ENCODE results near the gene GRIK1. TPM values are rescaled to one million over a fixed set of nuclear protein-coding genes. Genes with fewer than 3 reads are reported as not detected.
"Not testable (repeated sequence)": the region's sequence is repeated elsewhere in the genome, so short reads cannot be mapped to it uniquely, and the experiment has no call there.

GRIK1 gene
- total RNA-seq, 4 donors from 2014 or later, result 0.15 to 0.29 (median 0.27) TPM; not detected in 1

DNA sequence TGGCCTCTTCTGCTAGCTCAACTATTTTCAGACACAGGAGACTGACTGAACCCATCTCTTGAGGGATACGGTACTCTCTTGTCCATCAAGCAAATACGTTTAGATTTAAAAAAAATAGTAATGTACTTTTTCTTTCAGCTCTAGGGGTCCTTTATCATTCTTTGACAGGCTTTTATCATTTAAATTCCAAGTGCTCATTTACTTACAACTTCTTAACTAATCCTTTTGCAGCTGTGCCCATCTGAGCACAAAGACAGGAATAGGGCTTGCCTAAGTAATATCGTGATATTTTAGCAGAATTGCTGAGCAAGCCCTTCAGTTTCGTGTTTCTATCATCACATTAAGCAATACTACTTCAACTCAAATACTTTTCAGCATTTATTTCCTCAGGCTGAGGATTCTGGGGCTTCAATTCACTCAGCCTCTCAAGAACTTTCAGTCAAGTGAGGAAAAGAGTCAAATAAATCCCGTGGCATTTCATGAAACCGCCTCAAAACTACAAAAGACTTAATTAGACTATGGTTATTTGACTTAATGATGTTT, 323.5 kb downstream of the GRIK1 start:
- no peaks in the 10 kb centered on the region for H3K9me3 ChIP-seq
- intact Hi-C loops (cut with DNase I), result no loop called here
- H3K27me3 ChIP-seq, result no peaks in the 10 kb centered on the region
- no peaks in the 10 kb centered on the region for H3K4me1 ChIP-seq
- no peaks in the 10 kb centered on the region for H3K36me3 ChIP-seq
- no peak for DNase-seq
- 31 to 36% methylated on average over 6 of the region's 6 CpGs for WGBS, 2 donors
- H3K27ac ChIP-seq, result no peak overlapping the region
- H3K4me3 ChIP-seq (replicated peaks in 1 of 3), result no peak overlapping the region
- TF ChIP-seq, protein P1, sequence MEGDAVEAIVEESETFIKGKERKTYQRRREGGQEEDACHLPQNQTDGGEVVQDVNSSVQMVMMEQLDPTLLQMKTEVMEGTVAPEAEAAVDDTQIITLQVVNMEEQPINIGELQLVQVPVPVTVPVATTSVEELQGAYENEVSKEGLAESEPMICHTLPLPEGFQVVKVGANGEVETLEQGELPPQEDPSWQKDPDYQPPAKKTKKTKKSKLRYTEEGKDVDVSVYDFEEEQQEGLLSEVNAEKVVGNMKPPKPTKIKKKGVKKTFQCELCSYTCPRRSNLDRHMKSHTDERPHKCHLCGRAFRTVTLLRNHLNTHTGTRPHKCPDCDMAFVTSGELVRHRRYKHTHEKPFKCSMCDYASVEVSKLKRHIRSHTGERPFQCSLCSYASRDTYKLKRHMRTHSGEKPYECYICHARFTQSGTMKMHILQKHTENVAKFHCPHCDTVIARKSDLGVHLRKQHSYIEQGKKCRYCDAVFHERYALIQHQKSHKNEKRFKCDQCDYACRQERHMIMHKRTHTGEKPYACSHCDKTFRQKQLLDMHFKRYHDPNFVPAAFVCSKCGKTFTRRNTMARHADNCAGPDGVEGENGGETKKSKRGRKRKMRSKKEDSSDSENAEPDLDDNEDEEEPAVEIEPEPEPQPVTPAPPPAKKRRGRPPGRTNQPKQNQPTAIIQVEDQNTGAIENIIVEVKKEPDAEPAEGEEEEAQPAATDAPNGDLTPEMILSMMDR (IDR thresholded peaks at IDR 0.05), result no peak
- no peak for TF ChIP-seq POLR2A (IDR thresholded peaks at IDR 0.05)

DNA sequence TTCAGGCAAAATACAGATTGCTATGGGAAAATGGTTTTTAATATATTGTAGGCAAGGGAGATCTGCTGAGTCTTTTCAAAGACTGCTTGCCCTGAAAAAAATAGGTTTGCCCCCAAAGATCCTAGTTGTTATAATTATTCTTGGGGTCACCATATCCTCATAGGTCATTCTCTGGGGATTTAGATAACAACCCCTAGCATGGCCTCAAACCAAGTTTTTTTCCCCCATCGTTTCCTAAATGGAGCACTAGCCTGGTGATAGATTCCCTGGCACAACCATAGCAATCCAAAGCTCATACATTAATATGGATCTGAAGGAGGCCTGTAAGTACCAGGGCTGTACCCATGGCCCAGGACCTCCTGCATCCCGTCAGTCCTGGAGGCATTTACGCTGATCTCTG, 325.9 kb downstream of the GRIK1 start:
- TF ChIP-seq, protein P1 (IDR thresholded peaks at IDR 0.05), result no peak
- no peak for TF ChIP-seq POLR2A (IDR thresholded peaks at IDR 0.05)
- Histone ChIP-seq H3K9me3 (no peaks in the 10 kb centered on the region), H3K36me3 (no peaks in the 10 kb centered on the region), H3K4me3 (replicated peaks in 1 of 3) (no peak overlapping the region), H3K27me3 (no peaks in the 10 kb centered on the region), H3K4me1 (no peaks in the 10 kb centered on the region), H3K27ac (no peak overlapping the region)
- WGBS, 2 donors, result 78 to 83% methylated on average over 3 of the region's 3 CpGs
- intact Hi-C loops (cut with DNase I), result no loop called here
- no peak for DNase-seq

DNA sequence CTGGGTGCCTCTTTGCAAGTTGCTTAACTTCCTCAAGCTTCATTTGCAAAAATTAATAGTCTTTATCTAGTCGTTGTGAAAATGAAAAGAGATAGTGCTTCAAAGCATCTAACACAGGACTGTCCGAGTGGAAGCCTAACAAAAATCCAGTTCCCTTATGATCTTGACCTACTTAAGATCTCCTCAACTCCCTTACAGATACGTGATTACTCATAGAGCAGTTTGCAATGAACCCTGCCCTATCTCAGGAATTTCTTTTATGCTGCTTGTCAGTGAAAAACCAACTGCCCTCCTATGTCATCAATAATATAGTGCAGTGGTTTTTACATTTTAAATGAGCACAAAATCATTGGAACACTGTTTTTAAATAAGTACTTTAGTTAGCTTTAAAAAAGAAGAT, 326.8 kb downstream of the GRIK1 start:
- Histone ChIP-seq H3K27me3 (no peaks in the 10 kb centered on the region), H3K9me3 (no peaks in the 10 kb centered on the region), H3K4me1 (no peaks in the 10 kb centered on the region), H3K36me3 (no peaks in the 10 kb centered on the region), H3K4me3 (replicated peaks in 1 of 3) (no peak overlapping the region), H3K27ac (no peak overlapping the region)
- DNase-seq, result no peak
- intact Hi-C loops (cut with DNase I), result no loop called here
- TF ChIP-seq, protein P1 (IDR thresholded peaks at IDR 0.05), result no peak
- TF ChIP-seq POLR2A (IDR thresholded peaks at IDR 0.05), result no peak
- 28 to 41% methylated on average over 3 of the region's 3 CpGs for WGBS, 2 donors

DNA sequence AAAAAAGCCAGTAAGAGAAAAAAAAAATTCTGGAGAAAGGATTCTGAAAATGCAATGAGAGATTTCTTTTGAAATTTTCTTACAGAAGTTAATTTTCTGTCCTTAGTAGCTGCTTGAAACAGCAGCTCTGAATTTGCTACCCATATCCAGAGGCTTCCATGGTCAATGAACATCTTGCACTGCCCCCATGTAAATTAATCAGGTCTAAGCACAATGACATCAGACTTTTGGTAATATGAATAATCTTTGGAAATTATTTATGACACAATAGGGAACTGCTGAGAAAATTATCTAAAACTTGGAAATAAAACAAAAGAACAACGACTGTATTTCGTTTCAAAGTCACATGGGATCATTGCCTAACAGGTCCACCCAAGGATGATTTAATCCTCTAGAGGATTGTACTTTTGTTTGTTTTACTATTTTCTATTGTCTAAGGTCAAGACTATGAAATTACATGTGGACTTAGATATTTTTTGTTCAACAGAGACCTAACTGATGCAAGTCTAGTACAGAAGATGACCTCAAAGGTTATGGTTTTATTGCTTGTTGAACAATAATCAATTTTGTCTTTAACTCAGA, 328.9 kb downstream of the GRIK1 start:
- no peak for DNase-seq
- Histone ChIP-seq H3K4me1 (no peaks in the 10 kb centered on the region), H3K27ac (no peak overlapping the region), H3K9me3 (no peaks in the 10 kb centered on the region), H3K36me3 (no peaks in the 10 kb centered on the region), H3K27me3 (no peaks in the 10 kb centered on the region), H3K4me3 (replicated peaks in 1 of 3) (no peak overlapping the region)
- 45 to 87% methylated on average over 2 of the region's 2 CpGs for WGBS, 2 donors
- TF ChIP-seq, protein P1 (IDR thresholded peaks at IDR 0.05), result no peak
- no peak for TF ChIP-seq POLR2A (IDR thresholded peaks at IDR 0.05)
- intact Hi-C loops (cut with DNase I), result no loop called here

DNA sequence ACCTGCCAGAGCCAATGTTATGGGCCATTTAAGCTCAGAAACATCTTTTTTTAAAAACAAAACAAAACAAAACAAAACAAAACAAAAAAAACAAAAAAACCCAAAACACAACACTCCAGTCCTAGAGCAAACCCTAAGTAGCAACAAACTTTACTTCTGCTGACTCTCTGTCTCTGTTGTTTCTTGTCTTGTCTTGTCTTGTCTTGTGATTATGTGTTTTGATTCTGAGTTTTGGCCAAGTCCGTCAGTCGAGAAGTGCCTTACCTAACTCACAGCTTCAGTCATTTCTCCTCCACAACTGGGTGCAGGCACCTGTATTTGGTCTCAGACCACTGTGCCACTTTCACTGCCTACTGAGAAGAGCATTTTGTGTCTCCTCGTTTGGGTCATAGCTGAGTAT, 333.2 kb downstream of the GRIK1 start:
- no peak for TF ChIP-seq POLR2A (IDR thresholded peaks at IDR 0.05)
- TF ChIP-seq, protein P1 (IDR thresholded peaks at IDR 0.05), result no peak
- H3K4me1 ChIP-seq, result no peaks in the 10 kb centered on the region
- intact Hi-C loops (cut with DNase I), result no loop called here
- H3K27me3 ChIP-seq, result no peaks in the 10 kb centered on the region
- H3K36me3 ChIP-seq, result no peaks in the 10 kb centered on the region
- no peak overlapping the region for H3K27ac ChIP-seq
- no peak overlapping the region for H3K4me3 ChIP-seq (replicated peaks in 1 of 3)
- DNase-seq, result no peak
- 82 to 95% methylated on average over 3 of the region's 3 CpGs for WGBS, 2 donors
- no peaks in the 10 kb centered on the region for H3K9me3 ChIP-seq

DNA sequence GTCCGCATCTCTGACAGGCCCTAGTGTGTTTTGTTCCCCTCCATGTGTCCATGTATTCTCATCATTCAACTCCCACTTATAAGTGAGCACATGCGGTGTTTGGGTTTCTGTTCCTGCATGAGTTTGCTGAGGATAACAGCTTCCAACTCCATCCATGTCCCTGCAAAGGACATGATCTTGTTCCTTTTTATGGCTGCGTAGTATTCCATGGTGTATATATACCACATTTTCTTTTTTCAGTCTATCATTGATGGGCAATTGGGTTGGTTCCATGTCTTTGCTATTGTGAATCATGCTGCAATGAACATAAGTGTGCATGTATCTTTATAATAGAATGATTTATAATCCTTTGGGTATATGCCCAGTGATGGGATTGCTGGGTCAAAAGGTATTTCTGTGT, 334.6 kb downstream of the GRIK1 start:
- H3K9me3 ChIP-seq; H3K4me1 ChIP-seq; H3K27me3 ChIP-seq; H3K36me3 ChIP-seq; DNase-seq; H3K4me3 ChIP-seq (replicated peaks in 1 of 3); H3K27ac ChIP-seq; intact Hi-C loops (cut with DNase I): not testable (repeated sequence)
- 81 to 82% methylated on average over 3 of the region's 3 CpGs for WGBS, 2 donors

All from thyroid gland (tissue), 4 donors.